Measurements from ENCODE around the gene SNX27. TPM values are rescaled to one million over a fixed set of nuclear protein-coding genes. Genes with fewer than 3 reads are reported as not detected.

Gene SNX27
- total and polyA plus RNA-seq, 4 donors, result 4.3 to 19.7 (median 10.5) TPM

DNA sequence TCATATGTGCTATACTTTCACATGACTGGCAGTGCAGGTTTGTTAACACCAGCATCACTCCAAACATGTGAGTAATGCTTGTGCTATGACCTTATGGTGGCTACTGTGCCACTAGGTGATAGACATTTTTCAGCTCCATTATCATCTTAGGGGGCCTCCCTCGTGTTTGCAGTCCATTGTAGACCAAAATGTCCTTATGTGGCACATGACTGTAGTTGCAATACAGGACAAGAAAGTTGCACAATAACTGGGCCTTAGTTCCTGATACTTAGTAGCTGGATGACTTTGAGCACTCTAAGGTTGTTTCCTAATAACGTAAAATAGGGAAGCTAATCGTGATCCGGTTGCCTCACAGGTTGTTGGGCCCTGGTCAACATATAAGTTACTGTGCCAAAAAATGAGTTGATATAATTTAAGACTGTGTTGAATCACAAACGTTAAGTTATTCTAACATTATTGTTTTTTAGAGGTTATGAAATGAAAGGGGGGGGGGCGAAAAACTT is 511 bp upstream of the SNX27 start (continued):
- no peak for TF ChIP-seq REST (IDR thresholded peaks at IDR 0.05)
- TF ChIP-seq FOXA2 (IDR thresholded peaks at IDR 0.05), result no peak
- peak; percentile 44 to 57 for TF ChIP-seq RXRA (IDR thresholded peaks at IDR 0.05)
- peak; percentile 66 for TF ChIP-seq MAX (IDR thresholded peaks at IDR 0.05)
- peak; percentile 55 for TF ChIP-seq SP1 (IDR thresholded peaks at IDR 0.05)

- Histone ChIP-seq H3K4me3 (ENCODE audit: low read depth in 1 of 3, low read length in 3 of 3) (peak overlapping the region; percentile 74 to 93 (median 85)), H3K9ac (ENCODE audit: low read depth in 1 of 2, low read length in 2 of 2) (peak overlapping the region in 1 of 2 donors; percentile 78), H3K36me3 (ENCODE audit: control insufficient read depth in 4 of 4, insufficient read depth in 3 of 4, low read depth in 1 of 4, low read length in 3 of 4) (peaks cover 0 to 2% (median 0%) of the 10 kb centered on the region in 4 donors), H3K27ac (ENCODE audit: low read depth in 1 of 2, low read length in 2 of 2) (peak overlapping the region; percentile 80 to 82), H3K4me1 (ENCODE audit: control insufficient read depth in 4 of 4, insufficient read depth in 4 of 4, low read length in 3 of 4) (peaks cover 2 to 17% (median 6%) of the 10 kb centered on the region in 4 donors), H3K9me3 (ENCODE audit: control insufficient read depth in 4 of 4, low read length in 3 of 4) (no peaks in the 10 kb centered on the region), H3K27me3 (ENCODE audit: control insufficient read depth in 4 of 4, insufficient read depth in 4 of 4, low read length in 3 of 4) (no peaks in the 10 kb centered on the region)
- peak; percentile 42 for DNase-seq (ENCODE audit: low spot score)
- TF ChIP-seq YY1 (IDR thresholded peaks at IDR 0.05) (no peak), HNF4A (conservative IDR thresholded peaks at IDR 0.05) (no peak), ZBTB33 (IDR thresholded peaks at IDR 0.05) (no peak)
- TF ChIP-seq, protein P1, sequence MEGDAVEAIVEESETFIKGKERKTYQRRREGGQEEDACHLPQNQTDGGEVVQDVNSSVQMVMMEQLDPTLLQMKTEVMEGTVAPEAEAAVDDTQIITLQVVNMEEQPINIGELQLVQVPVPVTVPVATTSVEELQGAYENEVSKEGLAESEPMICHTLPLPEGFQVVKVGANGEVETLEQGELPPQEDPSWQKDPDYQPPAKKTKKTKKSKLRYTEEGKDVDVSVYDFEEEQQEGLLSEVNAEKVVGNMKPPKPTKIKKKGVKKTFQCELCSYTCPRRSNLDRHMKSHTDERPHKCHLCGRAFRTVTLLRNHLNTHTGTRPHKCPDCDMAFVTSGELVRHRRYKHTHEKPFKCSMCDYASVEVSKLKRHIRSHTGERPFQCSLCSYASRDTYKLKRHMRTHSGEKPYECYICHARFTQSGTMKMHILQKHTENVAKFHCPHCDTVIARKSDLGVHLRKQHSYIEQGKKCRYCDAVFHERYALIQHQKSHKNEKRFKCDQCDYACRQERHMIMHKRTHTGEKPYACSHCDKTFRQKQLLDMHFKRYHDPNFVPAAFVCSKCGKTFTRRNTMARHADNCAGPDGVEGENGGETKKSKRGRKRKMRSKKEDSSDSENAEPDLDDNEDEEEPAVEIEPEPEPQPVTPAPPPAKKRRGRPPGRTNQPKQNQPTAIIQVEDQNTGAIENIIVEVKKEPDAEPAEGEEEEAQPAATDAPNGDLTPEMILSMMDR (IDR thresholded peaks at IDR 0.05; ENCODE audit: low read depth, low read length, missing input control), result no peak
- 9% methylated on average over 44 of the region's 44 CpGs for WGBS
Observed at GRCh38 chr1:151612501-151613281, 841 bp downstream of the SNX27 start.

DNA sequence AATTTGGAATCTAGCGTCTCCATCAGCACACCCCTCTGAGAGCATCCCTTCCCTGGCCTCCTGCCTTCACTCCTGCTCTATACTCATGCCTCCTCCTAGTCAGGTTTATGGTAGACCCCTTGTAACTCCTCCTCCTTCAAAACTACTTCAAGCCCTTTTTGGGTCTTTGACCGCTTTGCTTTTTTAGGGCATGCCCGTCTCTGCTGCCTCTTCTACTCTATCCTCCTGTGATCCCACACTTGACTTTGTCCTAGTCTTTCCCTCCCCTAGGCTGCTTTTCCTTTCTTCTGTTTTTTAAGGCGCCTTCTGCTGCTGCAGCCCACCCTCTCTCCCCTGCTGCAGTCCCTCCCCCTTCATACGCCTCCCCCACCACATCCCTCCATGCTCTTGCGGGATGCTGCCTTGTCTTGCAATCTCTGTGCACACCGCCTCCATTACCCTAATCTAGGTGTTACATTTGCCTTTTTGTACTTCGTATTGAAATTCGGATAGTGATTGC is 1.5 kb downstream of the SNX27 start:
- no peaks in the 10 kb centered on the region for H3K27me3 ChIP-seq (ENCODE audit: control insufficient read depth in 4 of 4, insufficient read depth in 4 of 4, low read length in 3 of 4)
- H3K9me3 ChIP-seq (ENCODE audit: control insufficient read depth in 4 of 4, low read length in 3 of 4), result no peaks in the 10 kb centered on the region
- 75% methylated on average over 9 of the region's 9 CpGs for WGBS
- H3K4me1 ChIP-seq (ENCODE audit: control insufficient read depth in 4 of 4, insufficient read depth in 4 of 4, low read length in 3 of 4), result peaks cover 2 to 22% (median 11%) of the 10 kb centered on the region in 4 donors
- TF ChIP-seq TAF1 (conservative IDR thresholded peaks at IDR 0.05) (no peak), RAD21 (IDR thresholded peaks at IDR 0.05) (no peak), HNF4A (conservative IDR thresholded peaks at IDR 0.05) (no peak), SP1 (IDR thresholded peaks at IDR 0.05) (no peak)
- no peak overlapping the region for H3K9ac ChIP-seq (ENCODE audit: low read depth in 1 of 2, low read length in 2 of 2)
- peak overlapping the region; percentile 14 to 93 (median 85) for H3K4me3 ChIP-seq (ENCODE audit: low read depth in 1 of 3, low read length in 3 of 3)
- H3K27ac ChIP-seq (ENCODE audit: low read depth in 1 of 2, low read length in 2 of 2), result no peak overlapping the region
- peaks cover 0 to 2% (median 0%) of the 10 kb centered on the region in 4 donors for H3K36me3 ChIP-seq (ENCODE audit: control insufficient read depth in 4 of 4, insufficient read depth in 3 of 4, low read depth in 1 of 4, low read length in 3 of 4)
- DNase-seq (ENCODE audit: low spot score), result no peak
